Testis (tissue), 2 donors: ENCODE data around the gene YPEL2.

Experiments used
- CTCF ChIP-seq, 3 experiments: fragments of 450-650 bp in 2 of 3; fragments of 200-600 bp in 1 of 3; sonication (generic) in 1 of 3; IDR thresholded peaks; one replicate each; pipeline ENCODE4 v1.5.1; 2016 to 2019; ENCODE audit warnings: antibody characterized with exemption in 3 of 3, mild to moderate bottlenecking in 2 of 3, moderate library complexity in 1 of 3
- POLR2A ChIP-seq: fragments of 450-650 bp; IDR thresholded peaks from one replicate; pipeline ENCODE4 v1.6.1; 2017; ENCODE audit warnings: antibody characterized with exemption, mild to moderate bottlenecking, moderate library complexity

GRCh38 chr17:59287452-59287851 lies 44.0 kb upstream of the YPEL2 start:
- no peak for TF ChIP-seq POLR2A
- no peak for TF ChIP-seq CTCF (IDR thresholded peaks at IDR 0.05)
